Stimulated activated CD4-positive, alpha-beta T cell treated with anti-CD3 and anti-CD28 coated beads, Interleukin-2, amount 100 ng/mL, for 48 hours (primary cell): ENCODE measurements around the gene UQCRHL.
"Not testable (repeated sequence)": the region's sequence is repeated elsewhere in the genome, so short reads cannot be mapped to it uniquely, and the experiment has no call there.

Source experiments
- DNase-seq, 2 donors: peaks; one replicate each; pipeline ENCODE4 v3.0.0-alpha.2; 2020

UQCRHL gene

GRCh38 chr1:15807549-15807948 lies at the start of gene UQCRHL:
UQCRHL (minus strand) TSS chr1:15807649; CDS start chr1:15807649, 0 bp downstream.
- not testable (repeated sequence) for DNase-seq

- DNase-seq, result no peak
These were observed 49.4 kb upstream of the UQCRHL start for GRCh38 chr1:15856888-15857287.

- no peak for DNase-seq
These were observed 45.4 kb upstream of the UQCRHL start for GRCh38 chr1:15852828-15853302.

GRCh38 chr1:15852036-15852827 lies 44.8 kb upstream of the UQCRHL start:
- no peak for DNase-seq

GRCh38 chr1:15851210-15852035 lies 44.0 kb upstream of the UQCRHL start:
- no peak for DNase-seq

GRCh38 chr1:15850471-15851001 lies 43.1 kb upstream of the UQCRHL start:
- no peak for DNase-seq

- DNase-seq, result peak in 1 of 2 donors; percentile 22
These were observed 42.4 kb upstream of the UQCRHL start for GRCh38 chr1:15849775-15850324.

GRCh38 chr1:15848929-15849774 lies 41.7 kb upstream of the UQCRHL start:
- DNase-seq, result peak; percentile 64

GRCh38 chr1:15848143-15848928 lies 40.9 kb upstream of the UQCRHL start:
- DNase-seq, result peak; percentile 30 to 32

- DNase-seq, result no peak
These were observed 40.4 kb upstream of the UQCRHL start for GRCh38 chr1:15847893-15848142.

- DNase-seq, result peak; percentile 93 to 96
These were observed 39.8 kb upstream of the UQCRHL start, which contains the start of gene SPEN for GRCh38 chr1:15847100-15847892. SPEN (plus strand) TSS chr1:15847707; CDS start chr1:15848068, 361 bp downstream.

GRCh38 chr1:15846056-15846455 lies 38.6 kb upstream of the UQCRHL start:
- not testable (repeated sequence) for DNase-seq

- no peak for DNase-seq
These were observed 36.5 kb upstream of the UQCRHL start for GRCh38 chr1:15843826-15844572.

GRCh38 chr1:15838721-15839120 lies 31.3 kb upstream of the UQCRHL start:
- no peak for DNase-seq

- no peak for DNase-seq
These were observed 30.5 kb upstream of the UQCRHL start for GRCh38 chr1:15837931-15838330.

GRCh38 chr1:15836772-15837669 lies 29.6 kb upstream of the UQCRHL start:
- DNase-seq, result peak; percentile 26 to 37

- DNase-seq, result not testable (repeated sequence)
These were observed 29.0 kb upstream of the UQCRHL start for GRCh38 chr1:15836511-15836771.

GRCh38 chr1:15835741-15836510 lies 28.5 kb upstream of the UQCRHL start:
- peak; percentile 98 to 99 for DNase-seq
